HepG2 (cell line): ENCODE data around the gene ZBTB32. TPM values are rescaled to one million over a fixed set of nuclear protein-coding genes. Genes with fewer than 3 reads are reported as not detected.
A peak's percentile ranks its signal among the peaks of the same experiment; 100 is the strongest.

Experiments used
- ATAC-seq: fragments of 200-7000 bp; cut with Tn5 transposase; 3 replicates; pipeline ENCODE4 v1.9.1; 2020; ENCODE audit warnings: mild to moderate bottlenecking, moderate library complexity
- BruUV-seq: library from RNA; stranded (reverse); fragments of 400-500 nt; replicated peaks from 2 replicates; lab custom pipeline; 2021; lab: Mats Ljungman, UMichigan
- CTCF ChIA-PET: fragments of 300-600 bp; formaldehyde crosslinking; extraction: SDS; loops from one replicate; lab custom pipeline; 2021; ENCODE audit warnings: low total read pairs, inconsistent platforms, low intra/inter-chr PET ratio; lab: Yijun Ruan, JAX
- POLR2A ChIA-PET: fragments of 350-600 bp; sonication (Branson Sonifier 250); formaldehyde crosslinking; loops from one replicate; lab custom pipeline; 2020; ENCODE audit warnings: antibody characterized with exemption, inconsistent platforms; lab: Yijun Ruan, JAX
- DNase-seq: peaks from one replicate; pipeline ENCODE4 v3.0.0-alpha.2; 2015; ENCODE audit warnings: low spot score
- FAIRE-seq: peaks from 3 replicates; lab custom pipeline; 2011; peaks lifted over from hg19 to GRCh38; lab: Jason Lieb, UNC
- H2AFZ ChIP-seq: one replicate; pipeline ENCODE4 v1.6.1; 2011; ENCODE audit warnings: low read length, inconsistent platforms
- H3K27ac ChIP-seq: fragments of 300-600 bp; 3 replicates; pipeline ENCODE4 v1.8.0; 2011; ENCODE audit warnings: mixed run types, mild to moderate bottlenecking, mixed read lengths, low read length, inconsistent platforms; ENCODE audit not compliant: insufficient read depth; ENCODE audit errors: extremely low read length
- H3K27me3 ChIP-seq, 2 experiments: fragments of 200-600 bp in 1 of 2; 2 replicates in 1 of 2; 3 replicates in 1 of 2; pipeline versions ENCODE4 v1.6.0 to v1.8.0; 2011; ENCODE audit warnings: low read length in 2 of 2, mild to moderate bottlenecking in 2 of 2, moderate library complexity in 2 of 2, inconsistent platforms in 1 of 2; ENCODE audit not compliant: insufficient read depth in 2 of 2, control insufficient read depth in 1 of 2
- H3K36me3 ChIP-seq, 2 experiments: fragments of 200-600 bp in 1 of 2; replicated peaks in 1 of 2; 2 replicates in 1 of 2; 3 replicates in 1 of 2; pipeline versions ENCODE4 v1.5.1 to v1.8.0; 2011; ENCODE audit warnings: low read length in 2 of 2, inconsistent platforms in 1 of 2; ENCODE audit not compliant: insufficient read depth in 2 of 2, control insufficient read depth in 1 of 2
- H3K4me1 ChIP-seq: 2 replicates; pipeline ENCODE4 v1.5.1; 2012; ENCODE audit warnings: low read length, inconsistent platforms; ENCODE audit not compliant: insufficient read depth
- H3K4me2 ChIP-seq: 2 replicates; pipeline ENCODE4 v1.6.0; 2011; ENCODE audit warnings: low read depth, low read length, inconsistent platforms
- H3K4me3 ChIP-seq, 3 experiments: fragments of 200-600 bp in 1 of 3; sonication (generic), shearing (Covaris generic) in 1 of 3; replicated peaks in 1 of 3; 2 replicates each; pipeline ENCODE4 v1.5.1; 2011 to 2016; ENCODE audit warnings: low read length in 3 of 3, inconsistent platforms in 2 of 3, low read depth in 2 of 3, mild to moderate bottlenecking in 2 of 3, control low read depth in 1 of 3, mixed read lengths in 1 of 3; ENCODE audit not compliant: insufficient read depth in 1 of 3
- H3K79me2 ChIP-seq: one replicate; pipeline ENCODE4 v1.6.1; 2011; ENCODE audit warnings: low read length, inconsistent platforms; ENCODE audit not compliant: insufficient read depth
- H3K9ac ChIP-seq: 2 replicates; pipeline ENCODE4 v1.6.0; 2011; ENCODE audit warnings: mild to moderate bottlenecking, low read depth, low read length, inconsistent platforms; ENCODE audit not compliant: insufficient read depth
- H3K9me3 ChIP-seq: 2 replicates; pipeline ENCODE4 v1.5.1; 2012; ENCODE audit warnings: mild to moderate bottlenecking, low read length
- H4K20me1 ChIP-seq: 2 replicates; pipeline ENCODE4 v1.6.0; 2011; ENCODE audit warnings: inconsistent platforms, mild to moderate bottlenecking, low read length, moderate library complexity; ENCODE audit not compliant: insufficient read depth
- HHEX ChIP-seq: IDR thresholded peaks from 2 replicates; pipeline ENCODE4 v1.6.1; 2016; ENCODE audit warnings: control low read depth
- KDM3A ChIP-seq: IDR thresholded peaks from 2 replicates; pipeline ENCODE4 v1.6.1; 2018; ENCODE audit warnings: low read depth, missing compliant biosample characterization
- NFIB ChIP-seq: sonication (generic); formaldehyde crosslinking; IDR thresholded peaks from 2 replicates; pipeline ENCODE4 v1.9.0; 2021; ENCODE audit warnings: missing genetic modification reagents, mild to moderate bottlenecking, borderline replicate concordance
- NFYB ChIP-seq: sonication (generic); formaldehyde crosslinking; IDR thresholded peaks from 2 replicates; pipeline ENCODE4 v1.4.0; 2020; ENCODE audit warnings: missing genetic modification reagents
- NFYC ChIP-seq: IDR thresholded peaks from 2 replicates; pipeline ENCODE4 v1.6.1; 2016; ENCODE audit warnings: missing genetic modification reagents, missing compliant biosample characterization
- NR2F6 ChIP-seq, 2 experiments: IDR thresholded peaks; 2 replicates each; pipeline ENCODE4 v1.6.1; 2016; ENCODE audit warnings: antibody characterized with exemption in 1 of 2, mild to moderate bottlenecking in 1 of 2
- PHF20 ChIP-seq: sonication (generic); formaldehyde crosslinking; IDR thresholded peaks from 2 replicates; pipeline ENCODE4 v1.5.0; 2020; ENCODE audit warnings: mild to moderate bottlenecking, missing genetic modification reagents
- RFX3 ChIP-seq: IDR thresholded peaks from 2 replicates; pipeline ENCODE4 v1.6.1; 2016; ENCODE audit warnings: missing biosample characterization, missing genetic modification reagents
- SIN3B ChIP-seq: fragments of 150-350 bp; IDR thresholded peaks from 2 replicates; pipeline ENCODE4 v1.6.1; 2014; ENCODE audit warnings: low read length
- SP5 ChIP-seq: IDR thresholded peaks from 2 replicates; pipeline ENCODE4 v1.6.1; 2016; ENCODE audit warnings: low read depth, borderline replicate concordance
- TBP ChIP-seq: sonication (generic); formaldehyde crosslinking; IDR thresholded peaks from 2 replicates; pipeline ENCODE4 v1.5.0; 2020; ENCODE audit warnings: missing genetic modification reagents
- THAP11 ChIP-seq: IDR thresholded peaks from 2 replicates; pipeline ENCODE4 v1.6.1; 2016; ENCODE audit warnings: missing biosample characterization, missing genetic modification reagents
- ZKSCAN1 ChIP-seq: fragments of 150-350 bp; IDR thresholded peaks from 2 replicates; pipeline ENCODE4 v1.6.1; 2014; ENCODE audit warnings: low read length
- ZKSCAN5 ChIP-seq: sonication (generic); formaldehyde crosslinking; IDR thresholded peaks from 2 replicates; pipeline ENCODE4 v1.5.1; 2020; ENCODE audit warnings: mild to moderate bottlenecking, missing genetic modification reagents
- ZNF143 ChIP-seq: sonication (generic); formaldehyde crosslinking; IDR thresholded peaks from 2 replicates; pipeline ENCODE4 v1.4.0; 2020; ENCODE audit warnings: missing genetic modification reagents
- ZNF44 ChIP-seq: sonication (generic); formaldehyde crosslinking; IDR thresholded peaks from 2 replicates; pipeline ENCODE4 v1.5.1; 2020; ENCODE audit warnings: mild to moderate bottlenecking, missing genetic modification reagents
- ZNF891 ChIP-seq: sonication (generic); formaldehyde crosslinking; IDR thresholded peaks from 2 replicates; pipeline ENCODE4 v1.5.0; 2020; ENCODE audit warnings: mild to moderate bottlenecking, missing genetic modification reagents
- ZSCAN30 ChIP-seq: sonication (generic); formaldehyde crosslinking; IDR thresholded peaks from 2 replicates; pipeline ENCODE4 v1.5.0; 2020; ENCODE audit warnings: mild to moderate bottlenecking, missing genetic modification reagents
- WGBS: methylation state at CpG from one replicate; pipeline ENCODE4 v1.1.6; 2017; ENCODE audit warnings: low lambda C conversion rate; 5-methylcytosine and 5-hydroxymethylcytosine counted together
- in situ Hi-C: cut with HindIII; loops from 2 replicates; pipeline ENCODE4 v1.10.0; 2017; ENCODE audit warnings: low pct_unique_long_range_greater_than_20kb; ENCODE audit not compliant: extremely low pct_ligation_motif_present
- intact Hi-C: fragments of 100-400 bp; cut with micrococcal nuclease; formaldehyde crosslinking; loops from one replicate; pipeline ENCODE4 v1.10.0; 2022; ENCODE audit not compliant: unreplicated experiment
- polyA plus RNA-seq, 8 experiments: library from polyadenylated mRNA; depleted of rRNA in 3 of 8; stranded (reverse) in 7 of 8; unstranded in 1 of 8; fragments of >200 nt; fragmentation: Illumina TruSeq in 4 of 8; extraction: Trizol in 4 of 8; gene quantifications; 2 replicates each; pipeline versions ENCODE4 v1.2.1 to v1.2.3, GENCODE V29; 2011 to 2016; ENCODE audit warnings: low read depth in 4 of 8, missing spikeins in 1 of 8, mixed read lengths in 1 of 8; ENCODE audit not compliant: insufficient read depth in 1 of 8
- total RNA-seq, 5 experiments: library from RNA; depleted of rRNA; stranded (reverse); fragments of >200 nt; fragmentation: Illumina TruSeq; extraction: Trizol; gene quantifications; 2 replicates each; pipeline ENCODE4 v1.2.3, GENCODE V29; 2016; ENCODE audit warnings: low read depth in 1 of 5

The ZBTB32 gene
- total and polyA plus RNA-seq, 2 of the 13 experiments (the other 11 are each of a cell fraction or from before 2014, with no cell fraction given), result not detected

- Histone ChIP-seq H3K9me3 (no peaks in the 10 kb centered on the region), H3K4me1 (peaks cover 24% of the 10 kb centered on the region), H3K4me3 (peak overlapping the region in 1 of 3 experiments; percentile 77; a peak in 1 of 6 replicates), H3K4me2 (peak overlapping the region; percentile 92; the same call in 1 of the 2 replicates), H3K79me2 (no peaks in the 10 kb centered on the region), H4K20me1 (no peaks in the 10 kb centered on the region), H3K27me3 (no peaks in the 10 kb centered on the region; a peak in 1 of 5 replicates), H2AFZ (no peak overlapping the region), H3K36me3 (no peaks in the 10 kb centered on the region), H3K9ac (no peak overlapping the region), H3K27ac (no peak overlapping the region)
- WGBS, result 23% methylated on average over 9 of the region's 9 CpGs
- in situ Hi-C loops, result no loop called here
- no TSS peak for BruUV-seq
- no peak for FAIRE-seq
- intact Hi-C loops, result no loop called here
- ATAC-seq, result no peak
- DNase-seq, result no peak
- ChIA-PET POLR2A (interaction anchor here (0.5 to 2.4 kb wide), 9 partner anchors 11 to 193 kb away, joined by 3 to 23 read pairs (median 4); partner anchors contain the start of genes COX6B1 and LIN37), CTCF (no interaction called here)
- TF ChIP-seq NFYC (peak; percentile 49; the same call in 1 of the 2 replicates), ZKSCAN1 (no peak), TBP (CRISPR knock-in tag) (no peak), ZNF891 (0 out of 2 replicates have a peak, but pooled peaks have one; percentile 11), NFYB (CRISPR knock-in tag) (peak; percentile 59)
Measured at GRCh38 chr19:35703343-35703742, 1.0 kb upstream of the ZBTB32 start.

DNA sequence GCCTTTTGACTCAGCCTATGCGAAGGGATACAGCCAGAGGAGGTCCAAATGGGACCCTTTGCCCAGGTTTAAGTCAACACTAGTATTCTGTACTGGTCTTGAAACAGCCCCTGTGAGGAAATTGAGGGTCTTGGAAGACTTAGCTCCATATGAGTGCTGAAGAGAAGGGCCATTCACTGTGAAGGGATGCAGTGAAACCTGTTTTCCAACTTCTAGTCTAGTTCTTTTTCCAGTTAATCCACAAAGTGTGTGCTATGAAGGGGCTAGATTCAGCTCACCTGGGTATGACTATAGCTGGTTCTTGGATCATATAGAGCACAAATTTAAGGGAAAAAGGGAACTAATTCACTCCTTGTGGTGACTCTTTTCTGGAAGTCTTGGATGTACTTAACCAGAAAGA, 4.0 kb downstream of the ZBTB32 start:
- Histone ChIP-seq H3K4me1 (0 out of 2 replicates have a peak, but pooled peaks cover under 1% of the 10 kb centered on the region), H2AFZ (no peak overlapping the region), H4K20me1 (no peaks in the 10 kb centered on the region), H3K4me3 (no peak overlapping the region), H3K9me3 (no peaks in the 10 kb centered on the region), H3K36me3 (no peaks in the 10 kb centered on the region), H3K4me2 (no peak overlapping the region), H3K9ac (no peak overlapping the region), H3K27me3 (no peaks in the 10 kb centered on the region; a peak in 1 of 5 replicates), H3K79me2 (no peaks in the 10 kb centered on the region), H3K27ac (no peak overlapping the region)
- ChIA-PET CTCF (interaction anchor here (1.1 kb wide), 1 partner anchor 153 kb away, joined by 3 read pairs; no protein-coding TSS in a partner anchor), POLR2A (no interaction called here)
- FAIRE-seq (no peak), ATAC-seq (no peak), DNase-seq (no peak)
- BruUV-seq, result no TSS peak
- TF ChIP-seq HHEX (CRISPR knock-in tag) (no peak), ZSCAN30 (CRISPR knock-in tag) (no peak), ZNF143 (CRISPR knock-in tag) (no peak), NFIB (CRISPR knock-in tag) (no peak), RFX3 (CRISPR knock-in tag) (no peak), SP5 (CRISPR knock-in tag) (no peak), KDM3A (no peak), ZKSCAN5 (no peak), THAP11 (CRISPR knock-in tag) (no peak), ZNF44 (no peak), SIN3B (no peak), NR2F6 (IDR thresholded peaks at IDR 0.05) (no peak), NR2F6 (CRISPR knock-in tag; IDR thresholded peaks at IDR 0.05) (no peak), PHF20 (no peak)
- in situ Hi-C loops, result no loop called here
- intact Hi-C loops, result no loop called here
- WGBS, result 67% methylated on average over 1 of the region's 1 CpG
